HUES64 (cell line): ENCODE data around the gene LPP.

Source experiments
- H3K27ac ChIP-seq: 2 replicates; pipeline ENCODE4 v1.7.0; 2013; ENCODE audit warnings: low read depth, low read length, inconsistent platforms
- H3K27me3 ChIP-seq: 2 replicates; pipeline ENCODE4 v1.6.1; 2013; ENCODE audit warnings: mild to moderate bottlenecking, low read length; ENCODE audit not compliant: insufficient read depth
- H3K36me3 ChIP-seq: 2 replicates; pipeline ENCODE4 v1.6.1; 2013; ENCODE audit warnings: mild to moderate bottlenecking, low read length; ENCODE audit not compliant: insufficient read depth
- H3K4me1 ChIP-seq: 2 replicates; pipeline ENCODE4 v1.6.1; 2013; ENCODE audit warnings: mild to moderate bottlenecking, low read length, moderate library complexity; ENCODE audit not compliant: insufficient read depth
- H3K4me3 ChIP-seq: 2 replicates; pipeline ENCODE4 v1.5.1; 2013; ENCODE audit warnings: mild to moderate bottlenecking, low read length, moderate library complexity
- H3K9ac ChIP-seq: 2 replicates; pipeline ENCODE4 v1.6.1; 2013; ENCODE audit warnings: mild to moderate bottlenecking, low read depth, low read length
- H3K9me3 ChIP-seq: 2 replicates; pipeline ENCODE4 v1.6.1; 2013; ENCODE audit warnings: low read depth, low read length; ENCODE audit not compliant: insufficient read depth
- WGBS: fragments of 150-250, 120-280 bp; methylation state at CpG from one replicate; pipeline ENCODE4 v1.1.7; 2013; ENCODE audit warnings: missing lambda C conversion rate; 5-methylcytosine and 5-hydroxymethylcytosine counted together

LPP gene

DNA sequence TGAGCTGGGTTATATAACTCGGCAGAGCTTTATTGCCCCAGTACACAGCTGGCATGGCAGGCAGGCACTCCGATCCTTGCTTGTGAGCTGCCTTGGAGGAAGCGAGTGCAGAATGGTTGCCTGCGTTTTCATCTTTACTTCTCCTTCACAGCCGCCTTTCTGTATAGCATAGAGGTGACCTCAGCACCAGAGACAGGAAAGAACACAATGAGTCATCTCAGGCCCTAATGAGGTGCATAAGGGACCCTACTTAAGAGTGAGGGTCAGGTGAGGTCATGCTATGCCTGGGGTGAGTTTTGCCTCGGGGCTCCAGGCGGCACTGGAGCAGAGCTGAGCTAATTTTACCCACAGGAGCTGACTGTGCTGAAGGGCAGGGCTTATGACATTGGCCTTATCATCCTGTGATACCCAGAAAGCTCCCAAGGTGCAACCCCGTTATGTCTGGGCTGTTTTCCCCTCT, 43.5 kb downstream of the LPP start:
- 73% methylated on average over 8 of the region's 8 CpGs for WGBS
- Histone ChIP-seq H3K4me3 (no peak overlapping the region), H3K9ac (no peak overlapping the region), H3K9me3 (no peaks in the 10 kb centered on the region), H3K27ac (no peak overlapping the region), H3K4me1 (peaks cover 29% of the 10 kb centered on the region), H3K36me3 (no peaks in the 10 kb centered on the region), H3K27me3 (no peaks in the 10 kb centered on the region)

DNA sequence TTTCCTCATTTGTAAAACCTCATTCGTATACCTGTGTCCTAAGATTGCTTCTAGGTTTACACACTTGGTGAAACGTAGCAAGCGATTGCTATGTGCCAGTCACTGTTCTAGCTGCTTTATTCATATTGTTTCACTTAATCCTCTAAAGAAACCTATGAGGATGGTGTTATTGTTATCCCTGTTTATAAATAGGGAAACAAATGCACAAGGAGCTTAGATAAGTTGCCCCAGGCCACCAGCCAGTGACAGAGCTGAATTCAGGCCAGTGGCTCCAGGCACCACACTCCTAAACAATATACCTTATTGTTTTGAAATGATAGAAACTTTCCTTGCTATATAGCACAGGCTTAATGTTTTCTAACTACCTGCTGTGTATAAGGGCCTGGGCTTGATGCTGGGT, 44.0 kb downstream of the LPP start:
- Histone ChIP-seq H3K4me1 (peaks cover 29% of the 10 kb centered on the region), H3K27ac (no peak overlapping the region), H3K36me3 (no peaks in the 10 kb centered on the region), H3K4me3 (no peak overlapping the region), H3K9ac (no peak overlapping the region), H3K9me3 (no peaks in the 10 kb centered on the region), H3K27me3 (no peaks in the 10 kb centered on the region)
- WGBS = 91% methylated on average over 3 of the region's 3 CpGs

DNA sequence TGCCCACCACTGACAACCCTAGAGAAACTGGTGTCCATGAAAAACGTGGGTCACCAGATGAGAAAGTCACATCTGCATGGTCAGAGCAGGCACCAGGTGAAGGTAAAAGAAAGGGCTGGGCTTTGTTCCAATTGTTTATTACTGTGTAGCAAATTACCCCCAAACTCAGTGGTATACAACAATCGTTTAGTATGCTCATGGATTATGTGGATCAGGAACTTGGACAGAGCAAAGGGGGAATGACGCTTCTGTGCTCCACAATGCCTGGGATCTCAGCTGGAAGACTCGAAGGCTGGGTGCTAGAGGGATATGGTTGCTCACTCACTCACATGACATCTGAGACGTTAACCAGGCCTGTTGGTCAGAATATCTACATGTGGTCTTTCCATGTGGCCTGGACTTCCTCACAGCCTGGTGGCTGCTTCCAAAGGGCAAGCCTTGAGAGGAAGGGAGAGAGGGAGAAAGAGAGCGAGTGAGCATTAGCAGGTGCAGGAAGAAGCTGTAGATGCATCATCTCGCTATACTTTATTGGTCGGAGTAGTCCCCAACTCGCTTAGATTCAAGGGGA, 44.9 kb downstream of the LPP start:
- H3K9ac ChIP-seq = no peak overlapping the region
- no peaks in the 10 kb centered on the region for H3K9me3 ChIP-seq
- no peaks in the 10 kb centered on the region for H3K36me3 ChIP-seq
- WGBS = 89% methylated on average over 9 of the region's 9 CpGs
- H3K27ac ChIP-seq = no peak overlapping the region
- peaks cover 29% of the 10 kb centered on the region for H3K4me1 ChIP-seq
- H3K4me3 ChIP-seq = no peak overlapping the region
- H3K27me3 ChIP-seq = no peaks in the 10 kb centered on the region

DNA sequence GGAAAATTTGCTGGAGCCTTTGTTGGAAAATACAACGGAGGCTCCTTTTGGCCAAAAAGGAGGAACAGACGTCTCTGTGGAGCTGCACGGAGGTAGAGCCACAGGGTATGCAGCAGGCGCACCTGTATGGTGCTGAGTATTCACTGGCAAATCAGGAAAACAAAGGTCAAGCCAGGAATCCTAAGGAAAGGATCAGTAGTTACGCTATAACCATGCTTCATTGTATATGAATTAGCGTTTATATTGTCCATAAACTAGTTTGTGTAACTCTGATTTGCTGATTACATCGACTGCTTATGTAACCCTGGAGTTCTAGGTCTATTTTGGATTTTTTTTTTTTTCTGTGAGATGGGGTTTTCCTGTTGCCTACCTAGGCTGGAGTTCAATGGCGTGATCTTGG, 45.4 kb downstream of the LPP start:
- 93% methylated on average over 8 of the region's 8 CpGs for WGBS
- Histone ChIP-seq H3K9ac (no peak overlapping the region), H3K9me3 (no peaks in the 10 kb centered on the region), H3K27me3 (no peaks in the 10 kb centered on the region), H3K27ac (no peak overlapping the region), H3K4me3 (no peak overlapping the region), H3K36me3 (no peaks in the 10 kb centered on the region), H3K4me1 (peaks cover 26% of the 10 kb centered on the region)

DNA sequence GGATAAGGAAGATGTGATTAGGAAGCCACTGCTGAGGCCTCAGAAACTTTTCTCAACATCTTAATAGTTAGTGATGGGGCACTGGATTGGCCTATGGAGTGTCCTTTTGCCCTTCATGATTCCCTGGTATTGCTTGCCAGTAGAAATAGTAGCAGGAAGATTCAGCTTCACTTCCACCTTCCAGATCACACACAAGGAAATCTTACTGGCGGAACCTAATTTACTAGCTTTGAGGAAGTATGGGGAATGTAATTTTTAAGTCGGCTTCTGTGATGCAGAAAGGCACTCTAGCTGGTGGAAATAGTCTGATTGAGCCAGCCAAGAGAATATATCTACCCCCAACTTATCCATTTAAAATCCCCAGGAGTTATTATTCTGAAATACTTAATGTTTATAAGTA, 46.5 kb downstream of the LPP start:
- no peak overlapping the region for H3K4me3 ChIP-seq
- no peak overlapping the region for H3K27ac ChIP-seq
- no peaks in the 10 kb centered on the region for H3K9me3 ChIP-seq
- WGBS = no CpG with 5 or more reads among the region's 2 CpGs
- peaks cover 25% of the 10 kb centered on the region for H3K4me1 ChIP-seq
- no peak overlapping the region for H3K9ac ChIP-seq
- H3K27me3 ChIP-seq = no peaks in the 10 kb centered on the region
- H3K36me3 ChIP-seq = no peaks in the 10 kb centered on the region

DNA sequence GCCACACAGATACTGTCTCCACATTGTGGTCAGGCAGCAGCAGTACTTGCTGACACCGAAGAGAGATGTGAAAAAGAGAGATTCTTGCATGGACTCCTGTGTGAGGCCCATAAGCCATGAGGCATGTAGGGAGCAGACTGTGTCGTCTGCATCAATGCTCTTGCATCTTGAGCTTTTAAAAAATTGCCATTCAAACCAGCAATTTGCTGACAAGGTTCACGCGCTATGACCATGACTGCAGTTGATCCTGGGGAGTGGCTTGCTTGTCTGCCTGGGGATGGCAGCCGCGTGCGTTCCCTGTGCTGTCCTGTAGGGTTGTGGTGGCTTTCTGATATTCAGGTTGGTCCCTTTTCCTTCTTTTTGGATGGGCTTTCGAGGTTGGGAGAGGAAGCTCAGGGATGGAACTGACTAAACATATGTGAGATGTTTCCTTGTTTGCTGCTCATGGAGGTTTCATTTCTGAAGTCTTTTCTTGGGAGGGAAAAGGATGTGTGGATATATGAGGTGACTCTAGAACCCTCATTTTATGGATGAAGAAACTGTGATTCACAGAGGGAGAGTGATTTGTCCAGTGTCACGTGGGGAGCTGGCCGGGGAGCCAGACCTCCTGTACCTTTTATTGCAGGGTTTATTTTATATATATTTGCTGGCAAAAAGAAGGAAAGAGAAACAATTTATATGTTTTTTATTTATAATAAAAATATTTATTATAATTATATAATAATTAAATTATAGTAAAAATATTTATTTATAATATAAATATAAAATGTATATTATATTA, 48.6 kb downstream of the LPP start:
- Histone ChIP-seq H3K27me3 (no peaks in the 10 kb centered on the region), H3K36me3 (no peaks in the 10 kb centered on the region), H3K9me3 (no peaks in the 10 kb centered on the region), H3K27ac (no peak overlapping the region), H3K4me1 (peaks cover 5% of the 10 kb centered on the region; the same call in 1 of the 2 replicates), H3K9ac (no peak overlapping the region), H3K4me3 (no peak overlapping the region)
- WGBS = 84% methylated on average over 10 of the region's 10 CpGs

GRCh38 chr3:188204526-188204925, 50.6 kb downstream of the LPP start:
- Histone ChIP-seq H3K4me3 (no peak overlapping the region), H3K27me3 (no peaks in the 10 kb centered on the region), H3K36me3 (no peaks in the 10 kb centered on the region), H3K9me3 (no peaks in the 10 kb centered on the region), H3K27ac (no peak overlapping the region), H3K4me1 (peaks cover 15% of the 10 kb centered on the region), H3K9ac (no peak overlapping the region)
- WGBS = 96% methylated on average over 2 of the region's 2 CpGs

DNA sequence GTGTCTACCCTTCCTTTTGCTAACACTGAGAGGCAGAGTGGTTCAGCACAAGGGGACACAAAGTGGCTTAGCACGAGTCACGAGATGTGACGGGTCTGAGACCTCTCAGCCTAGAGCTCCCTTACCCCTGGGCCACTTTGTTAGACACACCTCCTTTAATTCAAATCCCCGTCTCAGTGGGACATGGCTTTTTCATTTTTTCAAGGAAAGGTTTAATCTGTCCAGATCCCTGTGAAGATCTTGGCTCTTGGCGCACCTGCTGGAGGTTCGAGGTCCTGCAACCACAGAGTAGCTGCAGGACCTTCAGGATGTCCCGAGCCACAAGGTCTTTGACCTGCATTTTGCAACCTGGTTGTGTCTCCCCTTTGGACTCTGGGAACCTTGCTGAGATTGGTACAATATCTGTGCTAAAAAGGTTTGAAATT, 52.0 kb downstream of the LPP start:
- Histone ChIP-seq H3K9ac (no peak overlapping the region), H3K9me3 (no peaks in the 10 kb centered on the region), H3K4me3 (no peak overlapping the region), H3K27ac (no peak overlapping the region), H3K4me1 (peaks cover 15% of the 10 kb centered on the region), H3K27me3 (no peaks in the 10 kb centered on the region), H3K36me3 (no peaks in the 10 kb centered on the region)
- 91% methylated on average over 7 of the region's 7 CpGs for WGBS

GRCh38 chr3:188206787-188207186, 52.8 kb downstream of the LPP start:
- H3K9me3 ChIP-seq = no peaks in the 10 kb centered on the region
- 97% methylated on average over 3 of the region's 3 CpGs for WGBS
- H3K36me3 ChIP-seq = no peaks in the 10 kb centered on the region
- H3K27ac ChIP-seq = no peak overlapping the region
- peaks cover 15% of the 10 kb centered on the region for H3K4me1 ChIP-seq
- H3K9ac ChIP-seq = no peak overlapping the region
- H3K4me3 ChIP-seq = no peak overlapping the region
- no peaks in the 10 kb centered on the region for H3K27me3 ChIP-seq

DNA sequence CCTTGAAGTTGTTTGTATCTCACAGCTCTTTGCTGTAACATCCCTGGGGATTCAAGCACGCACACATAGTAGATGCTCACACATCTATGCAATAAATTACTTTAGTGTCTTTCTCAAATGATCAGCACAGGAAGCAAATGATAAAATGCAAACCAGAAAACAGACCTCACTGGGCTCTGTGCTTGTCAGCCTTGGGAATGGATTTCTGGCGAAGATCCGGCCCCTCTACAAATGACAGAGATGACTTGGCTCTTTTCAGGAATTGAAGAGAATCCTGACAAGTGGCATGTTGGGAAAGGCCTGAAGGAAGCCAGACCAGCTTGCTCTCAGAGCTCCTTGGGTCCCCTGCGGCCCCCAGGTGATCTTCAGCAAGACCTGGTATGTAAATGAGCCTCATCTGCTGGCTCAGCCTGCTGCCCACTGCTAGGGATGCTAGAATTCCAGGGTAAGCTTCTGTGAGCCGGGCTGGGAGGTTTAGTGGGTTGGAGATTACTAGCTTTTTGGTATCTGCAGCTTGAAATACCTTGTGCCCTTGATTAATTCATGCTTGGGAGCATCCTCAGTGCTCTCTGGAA, 54.1 kb downstream of the LPP start:
- Histone ChIP-seq H3K4me1 (peaks cover 23% of the 10 kb centered on the region), H3K9ac (no peak overlapping the region), H3K9me3 (no peaks in the 10 kb centered on the region), H3K4me3 (no peak overlapping the region), H3K27ac (peak overlapping the region; percentile 22), H3K27me3 (no peaks in the 10 kb centered on the region), H3K36me3 (no peaks in the 10 kb centered on the region)
- WGBS = 75% methylated on average over 5 of the region's 5 CpGs

GRCh38 chr3:188208516-188208981, 54.6 kb downstream of the LPP start:
- Histone ChIP-seq H3K4me1 (peaks cover 28% of the 10 kb centered on the region), H3K9ac (no peak overlapping the region), H3K9me3 (no peaks in the 10 kb centered on the region), H3K27me3 (no peaks in the 10 kb centered on the region), H3K4me3 (no peak overlapping the region), H3K36me3 (no peaks in the 10 kb centered on the region), H3K27ac (peak overlapping the region; percentile 22; the same call in 1 of the 2 replicates)
- 76% methylated on average over 6 of the region's 7 CpGs for WGBS
